MM.1S (cell line): ENCODE results near the gene SPRED2.

Experiments used
- DNase-seq: peaks from one replicate; pipeline ENCODE4 v3.0.0-alpha.2; 2015
- H2AFZ ChIP-seq: fragments of 300-600 bp; sonication (generic); 2 replicates; pipeline ENCODE4 v1.6.0; 2016; ENCODE audit warnings: antibody characterized with exemption, low read length
- H3F3A ChIP-seq: fragments of 300-600 bp; sonication (generic); 2 replicates; pipeline ENCODE4 v1.6.1; 2016; ENCODE audit warnings: mild to moderate bottlenecking, antibody characterized with exemption, low read length, moderate library complexity, mixed read lengths; ENCODE audit not compliant: insufficient read depth
- H3K27ac ChIP-seq: fragments of 300-600 bp; sonication (generic); 2 replicates; pipeline ENCODE4 v1.5.1; 2016; ENCODE audit warnings: mild to moderate bottlenecking, low read length
- H3K27me3 ChIP-seq: fragments of 300-600 bp; sonication (generic); replicated peaks from 2 replicates; pipeline ENCODE4 v1.6.0; 2016; ENCODE audit warnings: low read length; ENCODE audit not compliant: insufficient read depth
- H3K36me3 ChIP-seq: fragments of 300-600 bp; sonication (generic); replicated peaks from 2 replicates; pipeline ENCODE4 v1.6.1; 2016; ENCODE audit warnings: mild to moderate bottlenecking, low read length, mixed read lengths; ENCODE audit not compliant: insufficient read depth
- H3K4me1 ChIP-seq: fragments of 300-600 bp; sonication (generic); 2 replicates; pipeline ENCODE4 v1.6.1; 2016; ENCODE audit warnings: low read length, mixed read lengths
- H3K4me2 ChIP-seq: fragments of 300-600 bp; sonication (generic); 2 replicates; pipeline ENCODE4 v1.6.0; 2016; ENCODE audit warnings: low read depth, low read length
- H3K4me3 ChIP-seq: fragments of 300-600 bp; sonication (generic); 2 replicates; pipeline ENCODE4 v1.5.1; 2016; ENCODE audit warnings: low read length, mixed read lengths
- H3K79me2 ChIP-seq: fragments of 300-600 bp; sonication (generic); 2 replicates; pipeline ENCODE4 v1.6.1; 2016; ENCODE audit warnings: mixed run types, low read length, mixed read lengths
- H3K9ac ChIP-seq: fragments of 300-600 bp; sonication (generic); 2 replicates; pipeline ENCODE4 v1.6.1; 2016; ENCODE audit warnings: low read length, mixed read lengths
- H3K9me2 ChIP-seq: fragments of 300-600 bp; sonication (generic); replicated peaks from 2 replicates; pipeline ENCODE4 v1.6.1; 2016; ENCODE audit warnings: mild to moderate bottlenecking, low read length, mixed read lengths; ENCODE audit not compliant: insufficient read depth
- H3K9me3 ChIP-seq: fragments of 300-600 bp; sonication (generic); replicated peaks from 2 replicates; pipeline ENCODE4 v1.6.1; 2016; ENCODE audit warnings: mild to moderate bottlenecking, low read length, mixed read lengths; ENCODE audit not compliant: insufficient read depth
- H4K20me1 ChIP-seq: fragments of 300-600 bp; sonication (generic); 2 replicates; pipeline ENCODE4 v1.6.1; 2016; ENCODE audit warnings: mild to moderate bottlenecking, low read length, moderate library complexity, mixed read lengths; ENCODE audit not compliant: insufficient read depth
- EZH2 ChIP-seq: fragments of 300-600 bp; sonication (generic); optimal IDR thresholded peaks from 2 replicates; pipeline ENCODE3; 2017; ENCODE audit warnings: low read depth, mild to moderate bottlenecking, antibody characterized with exemption, low read length, mixed read lengths
- EZH2phosphoT487 ChIP-seq: fragments of 300-600 bp; sonication (generic); IDR thresholded peaks from 2 replicates; pipeline ENCODE4 v1.6.1; 2018; ENCODE audit warnings: antibody characterized with exemption, low read length
- TF ChIP-seq, protein P1 (sequence below): fragments of 300-600 bp; sonication (generic); IDR thresholded peaks from 2 replicates; pipeline ENCODE4 v1.5.1; 2016; ENCODE audit warnings: antibody characterized with exemption, low read length, mixed read lengths

The SPRED2 gene

DNA sequence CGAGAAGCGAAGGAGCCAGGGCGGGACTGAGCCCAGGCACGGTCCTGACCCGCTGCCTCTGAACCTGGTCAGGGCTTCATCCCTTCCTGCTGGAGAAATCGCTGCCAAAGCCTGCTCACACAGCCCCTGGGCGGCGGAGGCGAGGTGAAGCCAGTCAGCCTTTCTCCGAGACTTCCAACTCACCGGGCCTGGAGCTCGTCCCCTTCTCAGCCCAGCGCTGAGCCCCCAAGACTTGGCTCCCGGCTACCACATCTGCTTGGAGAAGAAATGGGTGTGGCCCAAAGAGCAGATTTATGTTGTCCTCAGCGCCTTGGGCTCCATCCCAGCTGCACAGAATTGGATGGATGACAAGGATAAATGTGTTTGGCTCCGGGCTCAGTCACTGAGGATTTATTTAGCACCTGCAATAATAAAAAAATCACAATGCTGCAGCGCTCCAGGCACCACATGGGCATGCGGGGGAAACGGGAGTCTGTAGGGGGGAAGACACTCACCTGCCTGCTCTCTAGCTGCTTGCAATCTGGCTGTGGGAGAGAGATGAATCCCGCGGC lies 139.9 kb downstream of the SPRED2 start:
- Histone ChIP-seq H3K27me3 (no peaks in the 10 kb centered on the region), H4K20me1 (no peaks in the 10 kb centered on the region), H3K4me2 (no peak overlapping the region), H3K27ac (no peak overlapping the region), H3F3A (no peaks in the 10 kb centered on the region), H3K4me3 (no peak overlapping the region), H3K4me1 (no peaks in the 10 kb centered on the region), H2AFZ (no peak overlapping the region), H3K9me3 (no peaks in the 10 kb centered on the region), H3K36me3 (no peaks in the 10 kb centered on the region), H3K9ac (no peak overlapping the region), H3K79me2 (no peaks in the 10 kb centered on the region), H3K9me2 (no peaks in the 10 kb centered on the region)
- TF ChIP-seq EZH2 (no peak), EZH2phosphoT487 (no peak)
- no peak for DNase-seq

DNA sequence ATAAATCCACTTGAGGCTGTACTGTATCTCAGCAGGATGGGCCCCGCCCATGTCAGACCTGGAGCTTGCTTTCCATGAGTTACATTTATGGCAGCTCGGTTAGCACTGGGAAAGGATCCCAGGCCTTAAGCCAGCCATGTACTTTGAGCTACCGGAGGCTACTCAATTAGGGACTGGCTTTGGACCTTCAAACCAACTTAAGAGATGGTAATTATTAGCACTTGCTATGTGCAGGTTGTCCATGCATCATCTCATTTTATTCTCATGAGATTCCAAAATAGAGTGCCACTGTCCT lies 140.3 kb downstream of the SPRED2 start:
- DNase-seq: no peak
- H3K4me1 ChIP-seq: peaks cover 1% of the 10 kb centered on the region; the same call in 1 of the 2 replicates
- no peak overlapping the region for H3K4me3 ChIP-seq
- H3K9ac ChIP-seq: no peak overlapping the region
- no peaks in the 10 kb centered on the region for H3K27me3 ChIP-seq
- no peaks in the 10 kb centered on the region for H3K9me2 ChIP-seq
- no peaks in the 10 kb centered on the region for H3K79me2 ChIP-seq
- no peaks in the 10 kb centered on the region for H3F3A ChIP-seq
- H4K20me1 ChIP-seq: no peaks in the 10 kb centered on the region
- H2AFZ ChIP-seq: no peak overlapping the region
- TF ChIP-seq EZH2 (no peak), EZH2phosphoT487 (no peak)
- TF ChIP-seq, protein P1, sequence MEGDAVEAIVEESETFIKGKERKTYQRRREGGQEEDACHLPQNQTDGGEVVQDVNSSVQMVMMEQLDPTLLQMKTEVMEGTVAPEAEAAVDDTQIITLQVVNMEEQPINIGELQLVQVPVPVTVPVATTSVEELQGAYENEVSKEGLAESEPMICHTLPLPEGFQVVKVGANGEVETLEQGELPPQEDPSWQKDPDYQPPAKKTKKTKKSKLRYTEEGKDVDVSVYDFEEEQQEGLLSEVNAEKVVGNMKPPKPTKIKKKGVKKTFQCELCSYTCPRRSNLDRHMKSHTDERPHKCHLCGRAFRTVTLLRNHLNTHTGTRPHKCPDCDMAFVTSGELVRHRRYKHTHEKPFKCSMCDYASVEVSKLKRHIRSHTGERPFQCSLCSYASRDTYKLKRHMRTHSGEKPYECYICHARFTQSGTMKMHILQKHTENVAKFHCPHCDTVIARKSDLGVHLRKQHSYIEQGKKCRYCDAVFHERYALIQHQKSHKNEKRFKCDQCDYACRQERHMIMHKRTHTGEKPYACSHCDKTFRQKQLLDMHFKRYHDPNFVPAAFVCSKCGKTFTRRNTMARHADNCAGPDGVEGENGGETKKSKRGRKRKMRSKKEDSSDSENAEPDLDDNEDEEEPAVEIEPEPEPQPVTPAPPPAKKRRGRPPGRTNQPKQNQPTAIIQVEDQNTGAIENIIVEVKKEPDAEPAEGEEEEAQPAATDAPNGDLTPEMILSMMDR: no peak
- no peak overlapping the region for H3K27ac ChIP-seq
- no peaks in the 10 kb centered on the region for H3K9me3 ChIP-seq
- H3K4me2 ChIP-seq: no peak overlapping the region
- H3K36me3 ChIP-seq: no peaks in the 10 kb centered on the region

DNA sequence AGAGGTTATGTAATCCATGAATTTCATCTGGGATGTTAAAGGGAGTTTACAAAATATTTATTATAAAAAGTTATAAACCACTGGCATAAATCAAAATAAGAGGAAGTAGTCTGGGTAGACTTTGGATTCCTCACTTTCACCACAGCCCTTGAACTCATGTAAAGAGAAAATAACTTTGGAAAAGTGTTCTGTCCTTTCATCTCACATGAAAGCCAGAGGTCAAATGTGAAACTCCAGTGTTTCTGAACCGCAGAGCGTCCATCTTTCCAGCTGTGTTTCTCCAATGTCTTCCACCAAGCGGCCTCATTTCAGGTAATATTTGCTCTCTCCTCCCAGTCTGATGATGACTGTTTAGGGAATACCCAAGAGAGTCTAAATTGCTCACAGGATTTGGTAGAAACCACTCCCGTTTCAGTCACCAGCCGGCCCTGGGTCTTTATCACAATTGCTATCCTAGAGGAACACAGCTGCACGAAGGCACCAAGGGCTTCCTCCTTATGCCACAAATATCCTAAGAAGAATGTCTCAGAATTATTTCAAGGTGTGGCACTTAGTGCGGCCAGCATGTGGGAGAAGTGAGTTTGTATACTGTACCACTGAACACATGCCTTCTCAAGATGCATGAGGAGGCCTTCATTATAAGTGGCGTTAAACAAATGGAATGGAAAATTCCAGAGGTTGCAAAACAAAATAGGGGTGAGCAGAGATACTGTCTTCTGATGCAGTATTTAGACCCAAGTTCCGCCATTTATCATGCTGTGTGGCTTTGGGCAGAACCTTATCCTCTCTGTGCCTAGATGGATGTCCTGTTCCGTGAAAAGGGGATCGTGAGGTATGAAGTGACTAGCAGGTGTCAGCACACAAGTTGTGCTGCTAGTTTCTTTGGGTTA lies 140.9 kb downstream of the SPRED2 start:
- Histone ChIP-seq H3K4me3 (no peak overlapping the region), H3K9ac (no peak overlapping the region), H3F3A (no peaks in the 10 kb centered on the region), H3K36me3 (no peaks in the 10 kb centered on the region), H2AFZ (no peak overlapping the region), H3K79me2 (no peaks in the 10 kb centered on the region), H3K9me2 (no peaks in the 10 kb centered on the region), H3K27ac (no peak overlapping the region), H3K4me1 (peaks cover 7% of the 10 kb centered on the region; the same call in 1 of the 2 replicates), H3K27me3 (no peaks in the 10 kb centered on the region), H3K9me3 (no peaks in the 10 kb centered on the region), H4K20me1 (no peaks in the 10 kb centered on the region), H3K4me2 (no peak overlapping the region)
- TF ChIP-seq, protein P1: no peak
- no peak for TF ChIP-seq EZH2
- TF ChIP-seq EZH2phosphoT487: no peak
- no peak for DNase-seq

DNA sequence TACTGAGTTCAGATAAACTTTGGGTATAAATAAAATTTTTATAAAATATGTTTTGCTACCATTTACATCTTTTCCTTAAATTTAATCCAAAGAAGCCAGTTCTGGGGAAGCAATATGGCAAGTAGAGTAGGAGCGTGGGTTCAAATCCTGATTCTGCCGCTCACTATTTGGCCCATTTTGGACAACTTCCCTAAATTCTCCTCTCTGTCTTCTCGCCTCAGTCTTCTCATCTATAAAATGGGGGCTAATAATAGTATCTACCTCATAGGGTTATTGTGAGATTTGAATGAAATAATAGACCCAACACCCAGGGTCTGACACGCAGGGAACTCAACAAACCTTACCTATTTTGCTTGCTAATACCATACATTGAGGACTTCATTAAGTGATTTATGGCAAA lies 145.0 kb downstream of the SPRED2 start:
- no peaks in the 10 kb centered on the region for H3K9me3 ChIP-seq

More for the DNA sequence above, 145.0 kb downstream of the SPRED2 start:
- Histone ChIP-seq H2AFZ (no peak overlapping the region), H3K27ac (no peak overlapping the region), H3K4me1 (peaks cover 7% of the 10 kb centered on the region; the same call in 1 of the 2 replicates), H3K9ac (no peak overlapping the region), H4K20me1 (no peaks in the 10 kb centered on the region), H3K79me2 (no peaks in the 10 kb centered on the region), H3K9me2 (no peaks in the 10 kb centered on the region), H3K4me2 (no peak overlapping the region), H3F3A (no peaks in the 10 kb centered on the region), H3K4me3 (no peak overlapping the region), H3K36me3 (no peaks in the 10 kb centered on the region), H3K27me3 (no peaks in the 10 kb centered on the region)
- TF ChIP-seq EZH2: no peak
- no peak for DNase-seq
